Amygdala (tissue), 56 donors: ENCODE results near the gene TAGLN2.

Experiments
- DNase-seq, 56 donors: peaks; one replicate each; lab custom pipeline; 2025; lab: John Stamatoyannopoulos, UW

TAGLN2 gene

GRCh38 chr1:159883134-159883533 lies 42.2 kb downstream of the TAGLN2 start:
- no peak for DNase-seq

GRCh38 chr1:159882527-159882862 lies 42.8 kb downstream of the TAGLN2 start:
- DNase-seq = no peak

DNA sequence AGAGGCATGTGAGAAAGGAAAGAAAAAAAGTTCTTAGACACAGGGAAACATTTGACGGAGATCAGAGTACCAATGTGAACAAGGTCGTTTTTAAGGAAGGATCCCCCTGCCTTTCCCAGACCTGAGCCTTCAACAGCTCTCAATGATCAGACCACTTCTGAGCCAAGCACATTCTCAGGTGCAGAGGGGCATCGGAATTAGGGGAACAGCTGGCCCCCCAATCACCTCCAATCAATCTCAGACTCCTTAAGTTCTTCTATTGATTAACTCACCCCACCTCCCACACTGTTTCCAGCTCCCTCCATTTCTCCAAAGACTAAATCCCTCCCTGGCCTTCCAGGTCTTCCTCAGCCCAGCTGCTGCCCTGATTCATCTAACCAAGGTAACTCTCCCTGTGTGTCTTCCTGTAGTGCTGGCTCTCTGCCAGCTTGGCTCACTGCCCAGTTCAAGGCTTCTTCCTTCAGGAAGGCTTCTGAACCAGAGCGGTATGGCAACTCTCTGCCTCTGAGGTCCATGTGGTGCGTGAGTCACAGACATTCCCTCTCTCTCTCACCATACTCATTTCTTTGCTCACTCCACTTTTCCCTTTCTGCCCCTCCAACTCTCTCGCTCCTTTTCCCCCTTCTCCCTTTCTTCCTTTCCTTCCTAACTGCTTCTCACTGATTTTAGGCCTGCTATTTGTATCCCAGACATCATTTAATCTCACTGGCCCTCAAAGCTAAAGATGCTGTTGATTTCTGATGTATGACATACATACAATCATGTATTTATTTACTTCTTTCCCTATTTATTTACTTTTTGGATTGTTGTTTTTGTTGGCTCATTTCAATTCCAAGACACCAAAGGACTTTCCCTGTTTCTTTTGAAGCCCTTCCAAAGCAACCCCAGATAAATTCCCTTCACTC lies 43.4 kb downstream of the TAGLN2 start:
- DNase-seq = peak in 6 of 56 donors; percentile 8 to 76 (median 25)

DNA sequence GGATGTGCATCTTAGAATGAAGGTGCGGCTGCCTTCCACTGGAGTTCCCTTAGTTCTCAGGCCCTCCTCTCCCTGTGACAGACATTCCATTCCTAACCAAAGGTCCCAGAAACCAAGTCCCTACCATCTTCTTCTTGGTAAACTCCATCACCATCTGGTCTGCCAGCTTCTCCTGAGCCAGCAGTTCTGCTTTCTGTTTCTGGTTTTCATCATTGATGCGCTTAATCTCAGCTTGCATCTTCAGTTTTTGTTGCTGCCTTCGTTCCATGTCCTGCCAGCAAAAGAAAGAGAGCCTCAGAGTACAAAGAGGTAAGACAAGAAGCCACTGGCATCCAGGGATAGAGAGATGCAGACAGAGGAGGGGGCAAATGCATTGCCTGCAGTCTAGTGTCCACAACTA lies 44.9 kb downstream of the TAGLN2 start:
- DNase-seq = no peak

DNA sequence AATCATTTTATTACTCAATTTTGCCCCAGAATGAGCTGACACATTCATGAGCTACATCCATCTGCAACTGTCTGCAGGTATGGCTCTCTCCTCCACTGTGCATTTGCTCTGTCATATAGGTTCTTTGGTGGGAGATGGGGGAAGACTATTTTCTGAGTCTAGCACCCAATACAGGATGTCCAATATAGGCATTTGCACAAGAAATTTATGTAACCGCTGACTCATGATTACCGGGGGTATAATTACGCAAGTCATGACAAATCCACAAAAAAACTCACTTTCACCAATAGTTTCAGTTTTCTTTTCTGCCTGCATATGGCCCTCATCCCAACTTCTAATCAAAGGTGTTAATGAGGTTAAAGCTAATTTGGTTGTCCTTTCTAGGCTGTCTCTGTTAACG lies 45.3 kb downstream of the TAGLN2 start:
- no peak for DNase-seq

DNA sequence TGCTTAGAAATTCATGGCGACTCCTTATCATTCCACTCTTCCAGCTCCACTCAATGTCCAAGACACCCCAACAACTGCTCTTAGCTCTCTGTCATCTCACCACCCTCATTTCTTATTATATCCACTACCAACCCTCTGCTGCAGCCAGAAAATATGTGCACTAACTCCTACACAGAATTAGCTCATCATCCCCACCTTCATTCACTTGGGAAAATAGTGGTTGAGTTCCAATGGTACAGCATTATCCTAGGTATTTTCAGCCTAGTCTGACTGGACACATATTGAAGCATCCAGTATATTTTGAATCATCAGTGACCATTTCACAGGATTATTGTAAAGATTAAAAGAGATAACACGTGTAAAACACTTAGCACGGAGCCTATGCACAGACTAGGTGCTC lies 46.2 kb downstream of the TAGLN2 start:
- DNase-seq = no peak

DNA sequence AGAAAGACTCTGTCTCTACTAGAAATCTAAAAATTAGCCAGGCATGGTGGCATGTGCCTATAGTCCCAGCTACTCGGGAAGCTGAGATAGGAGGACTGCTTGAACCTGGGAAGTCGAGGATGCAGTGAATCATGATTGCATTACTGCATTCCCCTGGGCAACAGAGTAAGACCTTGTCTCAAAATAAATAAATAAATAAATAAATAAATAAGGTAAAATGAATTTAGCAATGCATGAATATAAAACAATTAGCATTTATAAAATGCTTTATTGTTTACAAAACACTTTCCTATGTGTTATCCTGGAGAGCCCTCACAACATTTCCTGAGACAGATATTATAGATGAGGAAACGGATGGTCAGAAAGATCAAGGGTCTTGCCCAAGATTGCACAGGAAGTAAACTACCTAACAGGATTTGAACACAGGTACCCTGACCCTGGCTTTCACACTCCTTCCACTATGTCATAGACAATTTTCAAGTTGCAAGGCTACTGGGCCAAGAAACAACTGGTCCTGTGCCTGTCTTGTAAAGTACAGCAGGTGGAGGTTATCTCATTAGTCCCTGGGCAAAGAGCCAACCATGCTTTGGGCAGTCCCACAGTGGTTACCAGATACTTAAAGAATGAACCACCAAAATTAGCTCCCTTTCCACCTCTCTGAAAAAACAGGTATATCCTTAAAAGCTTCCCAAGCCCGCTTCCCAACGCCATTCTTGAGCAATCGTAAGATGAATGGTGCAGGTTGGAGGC lies 47.4 kb downstream of the TAGLN2 start:
- DNase-seq = no peak

DNA sequence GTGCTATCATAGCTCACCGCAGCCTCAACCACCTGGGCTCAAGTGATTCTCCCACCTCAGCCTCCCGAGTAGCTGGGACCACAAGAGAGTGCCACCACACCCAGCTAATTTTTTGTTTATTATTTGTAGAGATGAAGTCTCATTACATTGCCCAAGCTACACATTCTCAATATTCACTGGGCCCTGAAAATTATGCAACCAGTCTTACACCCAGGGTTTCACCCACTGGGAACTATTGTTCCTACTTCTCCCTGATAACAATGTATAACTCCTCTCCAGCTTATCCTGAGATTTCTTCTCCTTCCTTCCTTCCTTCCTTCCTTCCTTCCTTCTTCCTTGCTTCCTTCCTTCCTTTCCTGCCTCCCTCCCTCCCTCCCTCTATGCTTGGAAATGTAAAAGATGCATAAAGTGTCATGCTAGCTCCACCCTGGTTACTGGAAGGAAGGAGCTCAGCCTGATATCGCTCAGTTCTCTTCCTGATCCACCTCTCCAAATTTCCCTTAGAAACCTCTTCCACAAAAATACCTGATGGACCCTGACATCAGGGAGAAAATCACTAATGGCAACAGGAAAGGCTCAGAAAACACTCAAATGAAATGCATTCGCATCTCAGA lies 51.7 kb downstream of the TAGLN2 start:
- DNase-seq = no peak

DNA sequence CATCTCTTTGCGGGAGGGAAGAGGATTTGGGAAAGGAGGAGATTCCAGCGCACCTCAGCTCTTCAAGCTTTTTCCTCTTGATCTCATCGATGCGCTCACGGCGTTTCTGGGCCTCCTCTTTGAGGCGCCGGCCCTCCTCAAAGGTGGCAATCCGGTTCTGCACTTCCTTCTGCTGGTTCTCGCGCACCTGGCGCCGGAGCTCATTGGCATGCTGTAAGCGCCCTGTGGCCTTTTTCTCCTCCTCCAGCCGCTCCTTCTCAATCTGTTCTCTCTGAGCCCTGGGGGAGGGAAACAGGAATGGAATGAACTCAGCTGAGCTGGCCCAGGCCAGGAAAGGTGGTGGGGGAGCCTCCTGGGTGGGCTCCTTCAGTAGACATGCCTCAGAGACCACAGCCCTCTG lies 52.4 kb downstream of the TAGLN2 start:
- no peak for DNase-seq

- DNase-seq = no peak
Measured at GRCh38 chr1:159870704-159871103, 54.6 kb downstream of the TAGLN2 start.

DNA sequence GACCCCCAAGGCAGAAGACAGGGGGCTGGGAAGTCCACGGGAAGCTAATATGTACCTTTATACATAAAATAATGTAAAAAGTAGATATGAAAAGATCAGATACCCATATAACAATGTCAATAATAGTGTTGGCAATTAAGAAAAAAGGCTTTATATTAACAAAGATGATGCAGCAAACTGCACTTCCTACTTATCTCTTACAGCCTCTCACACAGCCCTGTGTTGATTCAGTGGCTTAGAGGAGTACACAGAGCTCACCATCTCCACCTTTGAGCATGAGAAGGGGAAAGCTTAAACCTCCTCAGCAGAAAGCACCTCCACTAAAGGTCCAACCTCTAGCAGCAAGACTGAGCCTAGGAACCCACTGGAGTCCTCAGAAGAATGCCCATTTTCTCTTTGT lies 55.7 kb downstream of the TAGLN2 start:
- no peak for DNase-seq

DNA sequence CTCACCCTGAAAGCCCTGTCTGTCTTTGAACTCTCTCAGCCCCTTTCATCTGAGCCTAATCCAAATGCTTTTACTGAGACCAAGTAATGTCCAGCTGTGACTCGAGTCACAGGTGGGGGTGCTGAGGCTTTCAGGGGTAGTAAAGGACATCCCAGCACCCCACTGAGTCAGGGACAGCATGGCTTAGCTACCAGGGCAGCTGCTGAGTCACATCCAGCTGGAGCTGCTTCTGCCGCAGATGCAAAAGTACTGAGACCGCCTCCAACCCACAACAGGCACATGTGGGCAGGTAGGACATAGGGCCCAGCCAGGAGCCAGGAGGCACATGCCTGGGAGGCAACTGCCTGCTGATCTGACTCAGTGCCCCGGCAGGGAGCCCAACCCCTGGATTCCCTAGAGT lies 56.1 kb downstream of the TAGLN2 start:
- peak in 1 of 56 donors; percentile 1 for DNase-seq

DNA sequence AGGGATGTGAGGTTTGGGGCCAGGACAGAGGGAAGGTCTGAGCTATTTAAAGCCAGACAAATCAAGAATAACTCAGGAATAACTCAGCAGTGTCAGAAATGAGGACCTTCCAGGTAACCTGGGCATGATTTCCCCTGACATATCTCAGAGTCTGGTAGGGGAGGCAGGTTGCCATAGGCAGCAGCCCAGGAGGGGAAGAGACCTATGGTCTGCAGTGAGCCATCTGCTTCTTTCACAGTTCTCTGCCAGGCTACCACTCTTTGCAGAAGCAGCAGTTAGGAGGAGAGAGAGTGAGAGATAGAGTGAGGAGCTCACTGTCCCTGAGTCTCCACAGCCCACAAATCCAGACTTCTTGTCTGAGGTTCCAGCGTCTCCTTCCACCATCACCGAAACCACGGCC lies 56.5 kb downstream of the TAGLN2 start:
- DNase-seq = no peak
